Right kidney (tissue), 1 donor: ENCODE measurements around the gene ANKRD23.
A peak's percentile ranks its signal among the peaks of the same experiment; 100 is the strongest.

Source experiments
- DNase-seq: peaks from one replicate; pipeline ENCODE4 v3.0.0-alpha.2; 2016

ANKRD23 gene

GRCh38 chr2:96838345-96839292 lies 5.2 kb downstream of the ANKRD23 start:
- DNase-seq: no peak

DNA sequence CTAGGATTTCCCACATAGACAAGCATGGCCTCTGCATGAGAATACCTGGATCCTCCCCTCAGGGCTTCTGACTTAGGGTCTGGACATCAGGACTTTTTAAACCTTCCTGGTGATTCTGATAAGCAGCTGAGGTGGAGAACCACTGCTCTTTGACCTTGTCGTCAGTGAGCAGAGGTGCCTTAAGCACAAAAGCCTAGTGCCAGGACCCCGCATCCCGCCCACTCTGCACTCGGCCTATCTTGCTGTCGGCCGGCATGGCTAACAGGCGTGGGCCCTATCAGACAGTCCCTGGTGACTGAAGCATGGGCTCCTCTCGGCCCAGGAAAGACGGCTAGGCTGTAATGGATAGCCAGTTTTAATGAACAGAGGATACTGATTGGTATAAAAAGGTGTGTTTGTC lies 6.2 kb downstream of the ANKRD23 start:
- no peak for DNase-seq

DNA sequence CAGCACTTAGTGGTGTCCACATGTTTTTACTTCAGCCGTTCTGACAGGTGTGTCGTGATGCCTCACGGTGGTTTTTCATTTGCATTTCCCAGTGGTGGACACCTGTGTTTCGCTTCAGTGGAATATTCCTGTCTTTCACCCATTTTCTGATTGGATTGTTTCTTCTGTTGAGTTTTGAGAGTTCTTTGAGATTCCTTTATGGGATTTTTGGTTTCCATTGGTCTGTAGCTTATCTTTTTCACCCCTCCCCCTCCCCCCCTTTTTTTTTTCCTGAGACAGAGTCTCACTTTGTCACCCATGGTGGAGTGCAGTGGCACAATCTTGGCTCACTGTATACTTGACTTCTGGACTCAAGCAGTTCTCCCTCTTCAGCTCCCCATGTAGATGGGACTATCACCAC lies 8.0 kb downstream of the ANKRD23 start:
- DNase-seq: no peak

DNA sequence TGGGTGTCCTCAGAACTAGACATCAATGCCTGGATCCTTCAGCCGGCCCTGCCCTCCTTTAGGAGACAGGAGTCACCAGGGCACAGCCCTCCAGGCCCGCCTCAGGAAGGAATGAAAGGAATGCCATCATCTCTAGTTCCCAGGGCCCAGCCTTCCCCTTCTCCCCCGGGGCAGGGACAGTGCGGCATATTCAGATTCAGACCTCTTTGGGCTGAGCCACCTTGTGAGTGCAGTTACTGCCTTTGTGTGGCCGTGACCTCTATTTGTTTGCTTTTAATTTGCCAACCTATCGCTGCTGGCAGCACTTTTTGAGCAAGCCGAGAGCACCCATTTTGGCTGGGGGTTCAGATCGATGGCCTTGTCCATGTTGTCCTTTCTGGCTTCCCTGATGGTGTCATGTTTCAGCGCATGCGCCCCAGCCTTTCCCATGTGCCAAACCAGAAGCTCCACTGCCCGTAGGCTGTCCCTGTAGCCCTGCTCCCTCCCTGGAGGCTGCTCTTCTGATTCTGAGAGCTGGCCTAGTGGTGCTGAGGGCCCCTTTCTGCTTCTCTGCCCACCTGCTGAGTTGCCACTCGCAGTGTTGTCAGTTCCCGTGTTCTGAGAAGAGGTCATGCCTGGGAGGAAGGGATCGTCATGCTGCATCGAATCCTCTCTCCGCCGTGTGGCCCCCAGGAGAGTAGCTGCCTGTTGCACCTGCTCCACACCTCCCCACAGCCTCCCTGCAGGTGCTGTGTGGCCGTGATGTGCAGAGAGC lies 10.9 kb downstream of the ANKRD23 start:
- peak; percentile 67 for DNase-seq

DNA sequence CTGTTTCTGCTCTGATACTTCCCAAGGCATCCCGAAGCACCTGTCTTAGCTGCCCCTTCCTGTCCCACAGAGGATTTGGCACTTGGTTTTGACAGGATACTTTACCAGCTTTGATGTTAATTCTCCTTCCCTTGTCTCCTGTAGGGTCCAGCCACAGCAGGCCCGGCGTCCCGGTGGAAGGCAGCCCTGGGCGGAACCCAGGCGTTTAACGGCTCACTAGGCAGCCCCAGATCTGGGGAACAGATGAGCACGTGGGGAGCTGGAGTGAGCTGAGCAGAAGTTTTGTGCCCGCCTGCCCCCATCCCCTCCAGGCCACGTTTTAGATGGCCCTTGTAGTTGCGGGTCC lies 11.4 kb downstream of the ANKRD23 start:
- DNase-seq: no peak

GRCh38 chr2:96831679-96832078 lies 12.1 kb downstream of the ANKRD23 start:
- DNase-seq: no peak

- no peak for DNase-seq
Measured at GRCh38 chr2:96830044-96830562, 13.7 kb downstream of the ANKRD23 start.

DNA sequence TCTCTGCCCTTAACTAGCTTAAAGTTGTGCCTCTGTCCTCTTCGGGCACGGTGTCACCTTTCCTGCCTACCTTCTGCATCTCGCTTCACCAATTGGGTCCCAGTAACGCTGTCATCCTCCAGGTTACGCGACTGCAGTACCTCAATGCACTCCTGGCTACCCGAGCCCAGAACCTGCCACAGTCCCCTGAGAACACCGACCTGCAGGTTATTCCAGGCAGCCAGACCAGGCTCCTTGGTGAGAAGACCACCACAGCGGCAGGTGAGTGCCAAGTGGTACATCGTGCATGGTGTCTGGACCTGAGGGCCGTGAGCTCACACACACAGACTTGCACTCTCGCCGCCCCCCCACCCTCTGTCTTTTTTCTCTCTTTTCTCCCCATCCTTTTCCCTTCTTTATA lies 14.9 kb downstream of the ANKRD23 start:
- no peak for DNase-seq

DNA sequence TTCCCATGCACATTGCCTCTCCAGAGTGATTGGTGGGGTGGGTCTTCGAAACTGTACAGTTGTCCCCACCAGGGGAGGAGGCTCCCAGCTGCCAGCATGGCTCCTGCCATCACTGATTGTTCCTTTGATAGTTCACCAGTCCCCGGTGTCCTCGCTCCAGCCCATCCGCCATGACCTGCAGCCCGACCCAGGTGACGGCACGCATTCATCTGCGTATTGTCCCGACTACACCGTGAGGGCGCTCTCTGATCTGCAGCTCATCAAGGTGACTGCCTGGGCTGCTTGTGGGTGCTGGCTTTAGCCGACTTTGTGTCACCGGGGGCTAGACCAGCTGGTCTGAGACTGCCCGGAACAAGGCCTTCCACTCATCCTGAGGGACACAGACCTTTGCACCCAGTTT lies 15.4 kb downstream of the ANKRD23 start:
- DNase-seq: no peak

- no peak for DNase-seq
Measured at GRCh38 chr2:96826546-96827278, 17.1 kb downstream of the ANKRD23 start.

GRCh38 chr2:96825057-96825456 lies 18.8 kb downstream of the ANKRD23 start:
- no peak for DNase-seq

GRCh38 chr2:96824079-96824870 lies 19.5 kb downstream of the ANKRD23 start:
- DNase-seq: no peak

DNA sequence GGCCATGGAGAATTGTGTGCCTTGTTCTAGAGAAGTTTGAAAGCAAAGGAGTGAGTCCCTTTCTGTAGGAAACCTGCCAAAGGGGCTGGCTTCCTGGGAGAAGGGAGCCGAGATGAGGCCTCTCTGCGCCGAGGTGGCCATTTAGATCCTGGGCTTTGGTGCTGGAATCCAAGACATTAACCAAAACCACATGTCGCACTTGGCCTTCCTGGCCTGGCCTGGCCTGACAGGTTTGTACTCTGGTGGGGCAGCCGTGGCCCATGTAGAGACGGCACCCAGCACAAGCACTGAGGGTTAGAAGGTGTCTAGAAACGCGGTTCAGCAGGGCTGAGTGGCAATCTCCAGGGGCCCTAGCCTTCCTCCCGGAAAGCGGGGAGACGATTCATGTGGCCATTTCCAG lies 20.6 kb downstream of the ANKRD23 start:
- no peak for DNase-seq

GRCh38 chr2:96822786-96823185 lies 21.0 kb downstream of the ANKRD23 start:
- DNase-seq: no peak

DNA sequence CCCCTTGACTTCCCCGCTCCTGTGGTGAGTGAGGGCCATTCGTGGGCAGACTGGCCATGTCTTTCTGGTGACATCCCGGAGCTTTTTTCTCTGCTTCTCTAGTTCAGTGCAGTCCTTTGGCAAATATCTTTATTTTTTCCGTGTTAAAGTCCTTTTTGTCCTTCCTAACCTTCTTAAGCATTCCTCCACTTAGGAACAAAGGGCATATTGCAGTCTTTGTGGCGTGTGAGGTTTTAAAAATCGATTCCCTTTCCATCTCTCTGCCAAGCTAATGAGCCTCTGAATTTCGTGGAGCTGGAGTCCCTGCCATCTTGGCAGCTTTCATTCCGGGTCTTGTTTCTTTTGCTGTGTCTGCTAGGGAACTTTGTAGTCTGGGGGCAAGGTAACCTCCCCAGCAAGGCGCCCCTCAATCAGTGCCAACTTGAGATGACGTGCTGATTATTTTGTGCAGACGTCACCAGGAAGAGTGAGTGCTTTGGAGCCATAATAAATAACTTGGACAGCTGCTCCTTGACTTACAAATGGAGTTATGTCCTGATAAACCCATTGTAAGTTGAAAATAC lies 22.6 kb downstream of the ANKRD23 start:
- DNase-seq: no peak

DNA sequence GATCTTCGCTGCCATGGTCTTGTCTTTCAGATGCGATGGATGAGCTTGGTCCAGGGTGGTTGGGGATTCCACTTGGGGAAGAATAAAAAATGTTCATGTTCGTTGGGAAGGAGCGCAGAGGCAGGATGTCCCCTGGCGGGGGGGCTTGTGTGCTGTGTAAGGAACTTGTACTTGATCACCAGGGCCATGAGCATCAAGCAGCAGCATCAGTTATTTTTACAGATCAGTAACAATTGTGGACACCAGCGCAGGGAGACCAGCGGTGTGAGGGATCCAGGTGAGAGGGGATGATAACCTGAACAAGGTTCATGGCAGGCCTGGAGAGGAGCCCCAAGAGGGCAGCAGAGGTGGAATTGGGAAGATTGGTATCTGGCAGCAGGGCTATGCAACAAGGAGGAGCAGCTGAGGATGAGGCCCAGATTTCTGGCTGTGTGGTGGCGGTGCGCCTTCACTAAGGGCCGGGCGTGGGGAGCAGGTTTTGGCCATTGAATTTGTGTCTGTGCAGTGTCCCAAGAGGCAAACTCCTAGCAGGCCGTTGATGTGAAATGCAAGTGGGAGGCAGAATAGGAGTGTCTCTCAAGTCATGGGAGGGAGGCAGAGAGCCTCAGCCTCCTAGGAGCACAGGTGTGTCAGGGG lies 23.8 kb downstream of the ANKRD23 start:
- DNase-seq: no peak

GRCh38 chr2:96819128-96819875 lies 24.5 kb downstream of the ANKRD23 start:
- DNase-seq: no peak

GRCh38 chr2:96817882-96818281 lies 25.9 kb downstream of the ANKRD23 start:
- no peak for DNase-seq

DNA sequence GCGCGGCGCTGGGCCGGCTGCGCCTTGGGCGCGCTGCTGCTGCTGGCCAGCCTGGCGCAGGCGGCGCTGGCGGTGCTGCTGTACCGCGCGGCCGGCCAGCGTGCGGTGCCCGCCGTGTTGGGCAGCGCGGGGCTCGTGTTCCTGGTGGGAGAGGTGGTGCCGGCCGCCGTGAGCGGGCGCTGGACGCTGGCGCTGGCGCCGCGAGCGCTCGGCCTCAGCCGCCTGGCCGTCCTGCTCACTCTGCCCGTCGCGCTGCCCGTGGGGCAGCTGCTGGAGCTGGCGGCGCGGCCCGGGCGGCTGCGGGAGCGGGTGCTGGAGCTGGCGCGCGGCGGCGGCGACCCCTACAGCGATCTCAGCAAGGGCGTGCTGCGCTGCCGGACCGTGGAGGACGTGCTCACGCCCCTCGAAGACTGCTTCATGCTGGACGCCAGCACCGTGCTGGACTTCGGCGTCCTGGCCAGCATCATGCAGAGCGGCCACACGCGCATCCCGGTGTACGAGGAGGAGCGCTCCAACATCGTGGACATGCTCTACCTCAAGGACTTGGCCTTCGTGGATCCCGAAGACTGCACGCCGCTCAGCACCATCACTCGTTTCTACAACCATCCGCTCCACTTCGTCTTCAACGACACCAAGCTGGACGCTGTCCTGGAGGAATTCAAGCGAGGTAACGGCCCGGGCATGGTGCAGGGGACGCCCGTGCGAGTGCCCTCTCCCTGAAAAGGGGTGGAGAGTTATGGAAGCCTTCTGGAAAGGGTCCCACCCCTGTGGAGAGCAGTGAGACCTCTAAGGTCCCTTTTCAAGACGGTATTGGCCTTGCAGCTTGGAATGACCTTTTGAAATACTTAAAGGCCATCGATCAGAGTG lies 26.8 kb downstream of the ANKRD23 start:
- DNase-seq: peak; percentile 55
